OCI-M2 (cell line): Measurements from ENCODE around the gene NXPH4.

Experiments
- DNase-seq: peaks from one replicate; lab custom pipeline; 2025; ENCODE audit not compliant: unreplicated experiment; lab: John Stamatoyannopoulos, UW

NXPH4 gene

DNA sequence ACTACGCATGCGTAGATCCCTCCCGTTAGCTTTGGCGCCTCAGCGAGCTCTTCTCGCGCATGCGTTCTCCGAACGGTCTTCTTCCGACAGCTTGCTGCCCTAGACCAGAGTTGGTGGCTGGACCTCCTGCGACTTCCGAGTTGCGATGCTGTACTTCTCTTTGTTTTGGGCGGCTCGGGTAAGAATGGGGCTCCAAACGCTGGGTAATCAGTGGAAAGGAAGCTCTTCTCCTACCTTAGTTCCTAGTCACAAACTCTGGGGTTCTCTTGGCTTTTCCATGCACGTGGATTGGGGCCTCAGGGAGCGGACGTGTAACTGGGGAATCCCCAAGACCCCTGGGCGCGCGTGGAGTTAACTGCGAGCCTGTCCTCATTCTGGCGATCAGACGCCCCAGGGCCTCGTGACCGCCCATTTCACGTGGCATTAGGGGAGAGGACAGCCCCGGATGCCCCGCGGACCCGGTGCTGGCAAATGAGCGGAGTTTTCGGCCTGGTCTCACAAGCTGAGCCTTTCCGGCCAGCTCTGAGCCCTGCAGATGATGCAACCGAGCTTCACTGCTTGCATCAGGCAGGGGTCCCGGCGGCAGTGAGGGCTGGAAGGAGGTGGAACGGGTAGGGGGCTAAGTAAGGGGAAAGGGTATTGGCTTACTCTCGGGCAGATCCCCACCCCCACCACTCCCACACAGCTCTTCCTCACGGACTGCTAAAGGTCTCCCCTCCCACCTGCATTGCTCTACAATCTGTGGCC, 13.2 kb downstream of the NXPH4 start, which contains the start of gene SHMT2:
TSS of gene SHMT2 (plus strand) at position 78 of the 747 bp plus-strand sequence. CDS start at position 146, 68 bp downstream.
- peak; percentile 89 for DNase-seq

- no peak for DNase-seq
Measured at GRCh38 chr12:57230381-57231155, 14.0 kb downstream of the NXPH4 start.

- DNase-seq: no peak
Measured at GRCh38 chr12:57231276-57232021, 14.9 kb downstream of the NXPH4 start.

GRCh38 chr12:57232156-57232756, 15.7 kb downstream of the NXPH4 start:
- no peak for DNase-seq

GRCh38 chr12:57233357-57234232, 17.0 kb downstream of the NXPH4 start:
- no peak for DNase-seq

DNA sequence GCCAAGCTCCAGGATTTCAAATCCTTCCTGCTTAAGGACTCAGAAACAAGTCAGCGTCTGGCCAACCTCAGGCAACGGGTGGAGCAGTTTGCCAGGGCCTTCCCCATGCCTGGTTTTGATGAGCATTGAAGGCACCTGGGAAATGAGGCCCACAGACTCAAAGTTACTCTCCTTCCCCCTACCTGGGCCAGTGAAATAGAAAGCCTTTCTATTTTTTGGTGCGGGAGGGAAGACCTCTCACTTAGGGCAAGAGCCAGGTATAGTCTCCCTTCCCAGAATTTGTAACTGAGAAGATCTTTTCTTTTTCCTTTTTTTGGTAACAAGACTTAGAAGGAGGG, 17.6 kb downstream of the NXPH4 start:
- no peak for DNase-seq

- no peak for DNase-seq
Measured at GRCh38 chr12:57234571-57235016, 18.0 kb downstream of the NXPH4 start.

DNA sequence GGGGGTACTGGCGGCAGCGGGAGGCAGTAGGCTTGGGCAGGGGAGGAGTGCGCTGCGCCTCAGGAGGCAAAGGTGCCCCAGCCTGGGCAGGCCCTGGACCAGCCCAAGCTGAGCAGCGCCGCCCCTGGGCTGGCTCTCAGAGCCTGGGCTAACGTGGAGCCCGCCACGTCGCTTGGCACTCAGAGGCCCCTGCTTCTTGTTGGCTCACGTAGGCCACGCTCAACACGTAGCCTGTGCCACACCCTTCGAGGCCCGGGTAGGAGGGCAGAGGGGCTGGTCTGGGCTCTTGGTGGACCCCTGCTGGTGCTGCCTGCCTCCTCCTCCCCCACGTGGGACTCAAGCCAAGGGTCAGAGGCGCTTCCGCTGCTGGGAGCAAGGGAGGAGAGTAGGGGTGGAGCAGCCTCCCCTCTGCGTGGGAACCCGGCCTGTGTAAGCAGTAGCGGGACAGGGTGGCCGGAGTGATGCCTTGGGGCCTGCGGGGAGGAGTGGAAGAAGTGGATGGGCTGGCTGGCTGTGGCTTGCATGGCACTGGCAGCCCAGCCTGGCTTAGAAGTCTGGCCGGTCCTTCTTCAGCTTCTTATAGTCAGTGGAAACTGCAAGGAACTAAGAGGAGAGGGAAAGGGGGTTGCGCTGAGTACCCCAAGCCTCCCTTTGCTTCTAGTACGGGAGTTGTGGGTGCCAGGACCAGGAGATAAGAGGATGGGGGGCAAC, 18.6 kb downstream of the NXPH4 start:
- no peak for DNase-seq

DNA sequence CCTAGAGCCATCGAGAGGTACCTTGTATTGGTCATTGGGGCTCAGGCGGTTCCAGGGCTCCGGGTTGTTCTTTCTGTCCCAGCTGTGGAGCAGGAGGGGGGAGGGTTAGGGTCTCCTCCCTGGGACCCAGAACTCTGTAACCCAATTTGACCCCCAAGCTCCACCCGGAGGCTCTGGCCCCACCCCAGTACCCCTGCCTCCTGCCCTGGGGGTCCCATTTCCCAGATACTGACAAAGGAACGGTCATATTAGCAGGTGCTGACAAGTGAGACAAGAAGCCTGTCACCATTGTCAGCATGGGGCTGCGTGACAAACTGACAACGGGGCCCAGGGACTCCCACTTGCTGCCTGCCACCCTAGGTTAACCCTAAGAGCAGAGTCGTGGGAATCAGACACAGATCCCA, 19.1 kb downstream of the NXPH4 start:
- DNase-seq: no peak

DNA sequence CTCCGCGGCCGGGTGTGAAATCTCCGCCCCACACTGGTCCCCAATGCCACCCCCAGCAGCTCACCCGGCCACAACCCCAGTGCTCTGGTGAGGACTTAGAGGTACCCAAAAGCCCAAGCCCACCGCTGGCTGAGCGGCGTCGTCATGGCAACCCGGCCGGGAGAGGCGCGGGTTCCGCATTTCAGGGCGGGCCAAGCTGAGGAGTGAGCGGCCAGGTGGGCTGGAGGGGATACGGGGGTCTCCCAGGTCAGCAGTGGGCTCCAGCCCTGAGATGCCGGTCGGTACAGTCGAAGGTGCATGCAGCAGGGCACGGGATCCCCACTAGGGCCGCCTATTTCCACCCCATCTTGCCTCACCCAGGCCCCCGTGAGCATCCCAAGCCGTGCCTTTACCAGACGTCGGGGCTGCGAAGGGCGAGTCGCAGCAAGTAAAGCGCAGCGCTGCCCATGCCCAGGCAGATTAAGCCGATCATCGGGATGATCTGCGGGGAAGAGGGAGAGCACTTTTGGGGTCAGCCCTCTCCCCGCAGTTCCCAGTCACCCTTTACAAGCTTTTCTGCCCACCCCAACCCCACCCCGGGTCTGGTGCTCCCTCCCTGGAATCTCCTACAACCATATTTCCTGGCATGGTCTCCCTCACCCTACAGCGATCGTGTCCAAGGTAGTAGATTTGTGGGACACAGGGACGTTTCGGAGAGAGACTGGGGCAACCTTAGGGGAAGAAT, 19.8 kb downstream of the NXPH4 start:
- no peak for DNase-seq

DNA sequence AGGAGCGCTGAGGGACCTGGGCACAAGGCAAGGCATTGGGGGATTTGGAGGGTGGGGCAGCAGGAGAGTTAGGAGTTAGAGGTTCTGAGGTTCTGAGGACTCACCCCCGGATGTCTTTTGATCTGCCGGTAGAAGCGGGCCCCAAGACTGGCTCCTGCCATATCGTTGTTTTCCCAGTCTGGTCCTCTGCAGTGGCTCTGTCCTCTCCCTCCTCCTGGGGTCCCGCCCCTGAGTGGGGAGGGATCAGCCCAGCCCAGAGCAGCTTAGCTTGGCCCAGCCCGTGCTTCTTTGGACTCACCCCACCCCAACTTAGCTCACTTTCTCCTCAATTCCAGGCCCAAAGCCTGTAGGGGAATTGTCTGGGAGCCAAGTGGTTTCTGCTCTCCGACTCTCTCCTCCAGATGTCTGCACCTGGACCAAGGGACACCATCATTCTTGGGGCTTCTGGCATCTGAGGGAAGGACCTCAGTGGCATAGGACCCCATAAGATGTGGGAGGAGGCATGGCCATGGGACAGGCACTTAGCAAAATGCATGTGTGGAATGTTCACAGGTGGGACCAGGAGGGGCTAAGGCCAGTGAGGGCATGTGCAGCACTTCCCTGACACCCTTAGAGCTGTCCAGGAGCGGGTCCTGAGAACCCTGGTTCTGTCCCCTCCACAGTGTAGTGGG, 20.5 kb downstream of the NXPH4 start:
- no peak for DNase-seq

DNA sequence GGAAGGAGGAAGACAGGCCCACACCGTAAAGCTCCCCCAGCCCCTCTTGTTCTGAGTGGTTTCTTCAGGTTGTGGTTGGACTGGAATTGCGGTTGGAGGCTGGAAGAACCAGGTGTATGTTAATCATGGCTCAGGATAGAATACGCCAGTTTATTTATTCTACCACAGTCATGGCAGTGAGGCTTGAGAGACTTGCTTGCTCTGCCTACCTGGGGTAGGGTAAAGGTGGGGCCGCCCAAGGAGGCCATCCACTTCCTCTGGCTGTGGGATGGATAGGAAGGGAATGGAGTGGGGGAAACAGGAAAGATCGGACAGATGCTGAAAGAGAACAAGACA, 21.0 kb downstream of the NXPH4 start:
- DNase-seq: no peak

GRCh38 chr12:57237932-57238853, 21.6 kb downstream of the NXPH4 start:
- DNase-seq: no peak

DNA sequence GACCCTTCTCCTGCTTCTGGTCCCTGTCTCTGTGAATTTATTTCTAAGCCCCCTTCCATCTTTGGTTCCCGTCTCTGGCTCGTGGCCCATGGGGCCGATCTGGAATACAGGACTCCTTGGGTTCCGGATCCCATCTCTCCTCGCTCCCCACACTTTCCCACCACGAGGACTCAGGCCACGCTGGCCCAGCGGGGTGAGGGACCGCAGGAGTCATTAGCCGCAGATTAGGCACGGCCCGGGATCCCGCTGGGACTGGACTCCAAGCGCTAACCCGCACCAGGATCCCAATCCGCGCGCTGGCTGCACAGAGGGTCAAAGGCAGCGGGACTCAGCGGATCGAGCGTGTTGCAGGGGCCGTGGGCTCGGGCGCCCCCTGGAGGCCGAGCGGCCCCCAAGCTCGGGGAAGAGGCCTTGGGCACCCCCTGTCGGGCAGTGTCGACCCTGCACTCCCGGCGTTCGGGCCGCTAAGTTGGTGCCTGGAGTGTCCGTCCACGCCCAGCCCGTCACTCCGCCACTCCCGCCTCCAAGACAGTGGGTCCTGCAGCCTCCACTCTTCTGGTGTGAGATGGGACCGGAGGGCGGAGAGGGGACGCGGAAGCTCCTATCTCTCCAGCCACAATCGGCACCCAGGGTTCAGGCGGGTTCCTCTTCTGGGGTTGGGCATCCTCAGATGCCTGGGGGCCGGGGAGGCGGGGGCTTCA, 22.4 kb downstream of the NXPH4 start:
- peak; percentile 54 for DNase-seq

DNA sequence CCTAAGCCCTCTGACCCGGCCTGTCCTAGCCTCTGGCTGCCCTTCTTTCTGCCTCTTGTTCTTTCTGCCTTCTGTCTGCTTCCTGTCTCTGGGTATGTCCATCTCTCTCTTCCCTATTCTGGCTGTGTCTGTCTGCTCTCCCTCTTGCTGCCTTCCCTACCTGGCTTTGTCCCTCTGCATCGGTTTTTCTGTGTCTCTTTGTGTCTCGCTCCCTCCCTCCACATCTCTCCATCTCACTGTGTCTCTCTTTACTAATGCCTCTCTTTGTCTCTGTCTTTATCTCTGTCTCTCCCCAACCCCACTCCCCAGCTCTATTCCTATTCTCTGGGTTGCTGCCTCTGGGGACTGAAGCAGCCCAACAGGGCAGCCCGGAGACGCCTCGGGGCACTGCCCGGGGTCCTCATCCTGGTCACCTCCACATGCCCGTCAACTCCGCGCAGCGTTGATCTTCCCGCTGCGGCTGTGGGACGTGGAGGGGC, 23.0 kb downstream of the NXPH4 start:
- DNase-seq: no peak

- no peak for DNase-seq
Measured at GRCh38 chr12:57240066-57240921, 23.7 kb downstream of the NXPH4 start.
